CD4-positive, alpha-beta T cell treated with Interleukin-6 for 4 hours (primary cell): ENCODE measurements around the gene FCER1G.
"Not testable (repeated sequence)": the region's sequence is repeated elsewhere in the genome, so short reads cannot be mapped to it uniquely, and the experiment has no call there.

Experiments
- DNase-seq: peaks from one replicate; pipeline ENCODE4 v3.0.0-alpha.2; 2020; ENCODE audit warnings: mixed read lengths

Gene FCER1G

DNA sequence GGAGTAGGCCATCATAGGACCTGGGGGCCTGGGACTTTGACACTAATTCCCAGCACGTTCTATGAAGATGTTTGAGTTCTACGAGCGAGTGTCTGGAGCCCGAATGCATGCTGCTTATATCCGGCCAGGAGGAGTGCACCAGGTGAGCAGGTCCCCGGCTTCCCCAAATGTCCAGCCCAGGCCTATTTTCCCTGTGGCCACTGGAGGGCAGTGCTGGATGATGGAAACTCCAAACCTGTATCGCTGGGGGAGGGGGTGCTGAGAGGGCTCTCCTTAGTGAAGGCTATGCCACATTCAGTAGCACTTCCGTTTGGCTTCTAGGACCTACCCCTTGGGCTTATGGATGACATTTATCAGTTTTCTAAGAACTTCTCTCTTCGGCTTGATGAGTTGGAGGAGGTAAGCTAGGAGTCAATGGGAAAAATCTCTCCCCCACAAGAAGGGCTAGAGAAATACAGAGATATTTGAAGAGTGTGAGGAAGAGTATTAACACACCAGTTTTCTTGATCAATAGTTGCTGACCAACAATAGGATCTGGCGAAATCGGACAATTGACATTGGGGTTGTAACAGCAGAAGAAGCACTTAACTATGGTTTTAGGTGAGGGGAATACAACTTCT, 5.2 kb upstream of the FCER1G start:
- peak; percentile 79 for DNase-seq

DNA sequence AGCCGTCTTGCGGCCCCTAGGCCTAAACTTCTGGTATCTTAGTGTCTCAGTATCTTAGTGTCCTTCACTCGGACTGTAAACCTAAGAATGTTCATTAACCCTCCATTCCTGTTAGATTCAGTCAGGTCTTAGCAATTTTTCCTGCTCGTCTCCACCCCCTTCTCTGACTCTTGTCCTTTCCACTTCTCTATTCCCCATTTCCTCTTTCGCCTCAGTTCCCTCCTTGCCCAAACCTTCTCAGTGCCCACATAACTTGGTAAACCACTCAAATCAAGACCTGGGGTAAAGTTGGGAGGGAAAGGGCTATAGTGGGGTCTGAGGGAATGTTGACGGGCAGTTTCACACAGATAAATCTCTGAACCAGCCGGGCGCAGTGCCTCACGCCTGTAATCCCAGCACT, 726 bp upstream of the FCER1G start:
- DNase-seq, result no peak

DNA sequence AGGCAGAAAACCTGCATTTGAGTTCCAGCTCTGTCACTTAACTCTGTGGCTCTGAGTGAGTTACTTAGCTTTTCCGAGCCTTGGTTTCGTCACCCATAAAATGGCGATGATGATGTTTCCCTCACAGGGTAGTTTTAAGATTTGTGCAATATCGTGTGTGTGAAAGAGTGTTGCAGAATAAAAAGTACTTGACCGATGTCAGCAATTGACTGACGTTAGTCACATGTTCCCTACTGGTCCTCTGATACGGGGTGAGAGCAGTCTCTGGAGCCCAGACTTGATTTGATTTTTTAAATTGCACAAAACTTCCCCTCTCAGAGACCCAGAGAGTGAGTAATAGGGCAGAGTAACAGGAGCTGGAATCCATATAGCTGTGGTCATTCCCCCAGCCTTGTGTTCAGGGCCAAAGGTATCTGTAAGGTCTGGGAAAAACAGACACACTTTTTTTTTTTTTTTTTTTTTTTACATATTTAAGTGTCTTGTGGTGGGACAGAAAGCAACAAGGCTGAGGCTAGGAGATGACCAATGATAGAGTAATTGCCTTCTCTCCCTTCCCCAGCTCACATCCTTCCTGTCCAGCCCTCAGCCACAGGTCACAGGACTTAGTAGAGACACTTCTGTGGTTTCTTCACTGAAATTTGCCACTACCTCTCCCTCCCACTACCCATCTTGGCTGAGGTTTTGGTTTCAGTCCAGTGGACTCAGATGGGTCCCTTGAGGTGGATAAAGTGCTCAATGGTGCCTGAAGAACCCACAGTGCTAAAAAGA, 2.0 kb downstream of the FCER1G start:
- DNase-seq, result no peak

DNA sequence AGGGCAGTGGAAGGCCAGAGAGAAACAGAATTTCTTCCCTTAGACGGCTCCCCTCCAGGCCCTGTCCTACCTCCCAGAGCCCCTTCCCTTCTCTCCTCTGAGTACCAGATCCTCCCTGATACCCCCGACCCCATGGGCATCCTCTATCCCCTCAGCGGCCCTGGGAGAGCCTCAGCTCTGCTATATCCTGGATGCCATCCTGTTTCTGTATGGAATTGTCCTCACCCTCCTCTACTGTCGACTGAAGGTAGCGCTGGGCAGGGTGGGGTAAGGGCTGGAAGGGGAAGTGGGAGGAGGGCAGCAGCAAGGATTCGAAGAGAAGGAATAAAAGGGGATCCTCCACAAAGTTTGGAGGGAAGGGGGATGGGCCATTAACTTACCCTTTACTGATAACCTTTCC, 2.7 kb downstream of the FCER1G start:
- DNase-seq, result no peak

DNA sequence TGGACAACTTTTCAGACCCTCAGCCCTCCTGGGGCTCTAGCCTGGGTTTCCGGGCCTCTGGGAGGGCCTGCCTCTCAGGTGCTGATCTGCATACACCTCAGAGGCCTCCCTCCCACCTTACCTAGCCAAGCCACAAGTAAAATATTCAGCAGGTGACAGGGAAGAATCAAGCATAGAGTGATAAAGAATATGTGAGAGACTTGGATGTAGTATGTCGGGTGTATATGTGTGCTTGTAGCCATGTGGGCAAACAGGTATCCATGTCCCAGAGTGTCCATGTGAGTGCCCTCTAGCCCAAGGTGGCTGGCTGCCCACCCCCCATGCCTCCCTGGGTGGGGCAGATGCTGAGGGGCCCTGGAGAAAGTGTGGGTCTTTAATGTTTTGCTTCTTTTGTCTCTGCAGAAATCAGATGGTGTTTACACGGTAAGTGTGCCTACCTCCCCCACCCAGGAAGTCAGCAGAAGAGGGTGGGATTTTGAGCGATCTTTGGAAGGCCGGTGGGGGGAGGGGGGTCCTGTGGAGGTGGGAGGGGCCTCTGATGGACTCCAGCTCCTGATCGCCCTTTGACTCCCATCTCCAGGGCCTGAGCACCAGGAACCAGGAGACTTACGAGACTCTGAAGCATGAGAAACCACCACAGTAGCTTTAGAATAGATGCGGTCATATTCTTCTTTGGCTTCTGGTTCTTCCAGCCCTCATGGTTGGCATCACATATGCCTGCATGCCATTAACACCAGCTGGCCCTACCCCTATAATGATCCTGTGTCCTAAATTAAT, 3.4 kb downstream of the FCER1G start:
- peak; percentile 33 for DNase-seq

DNA sequence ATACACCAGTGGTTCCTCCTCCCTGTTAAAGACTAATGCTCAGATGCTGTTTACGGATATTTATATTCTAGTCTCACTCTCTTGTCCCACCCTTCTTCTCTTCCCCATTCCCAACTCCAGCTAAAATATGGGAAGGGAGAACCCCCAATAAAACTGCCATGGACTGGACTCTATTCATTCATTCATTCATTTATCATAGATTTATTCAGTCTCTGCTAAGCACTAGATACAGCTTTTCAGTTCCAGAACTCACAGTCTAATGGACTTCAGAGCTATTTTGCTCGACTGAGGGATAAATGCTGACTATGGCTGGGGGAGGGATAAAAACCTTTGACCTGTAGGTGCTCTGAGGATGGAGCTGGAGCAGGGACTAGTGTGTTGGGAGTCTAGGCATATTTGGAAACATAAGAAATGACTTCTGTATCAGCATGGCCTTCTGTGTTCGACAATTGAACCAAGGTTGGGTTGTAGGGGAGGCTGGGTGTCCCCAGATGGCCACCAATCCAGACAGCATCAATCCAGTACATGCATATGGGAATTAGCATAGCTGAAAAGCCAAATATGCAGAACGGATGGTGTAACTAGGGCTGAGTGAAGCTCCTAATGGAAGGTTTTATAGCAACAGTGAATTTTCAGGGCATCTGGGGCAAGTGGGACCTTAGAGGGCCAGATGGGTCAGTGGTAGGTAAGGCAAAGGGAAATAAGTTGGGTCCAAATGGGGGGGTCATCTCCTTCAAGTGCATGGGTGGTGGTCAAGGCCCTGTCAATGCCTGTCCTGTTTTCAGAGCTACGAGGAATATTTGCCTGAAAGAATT, 4.2 kb downstream of the FCER1G start:
- DNase-seq, result no peak

DNA sequence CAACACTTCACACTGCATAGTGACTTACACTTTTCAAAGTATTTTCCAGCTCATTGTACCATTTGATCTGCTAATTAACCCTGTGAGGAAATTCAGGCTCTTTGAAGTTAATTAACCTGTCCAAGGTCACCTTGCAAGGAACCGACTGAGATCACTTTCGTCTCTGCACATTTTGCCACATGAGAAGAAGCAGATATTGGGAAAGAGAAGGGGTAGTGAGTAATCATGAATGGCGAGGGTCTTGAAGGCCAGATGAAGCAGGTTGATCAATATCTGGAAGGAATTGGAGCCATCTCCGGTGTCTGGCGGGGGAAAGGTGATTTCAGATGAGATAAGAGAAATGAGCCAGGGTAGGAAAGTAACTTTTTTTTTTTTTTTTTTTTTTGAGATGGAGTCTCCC, 4.9 kb downstream of the FCER1G start:
- DNase-seq, result no peak

DNA sequence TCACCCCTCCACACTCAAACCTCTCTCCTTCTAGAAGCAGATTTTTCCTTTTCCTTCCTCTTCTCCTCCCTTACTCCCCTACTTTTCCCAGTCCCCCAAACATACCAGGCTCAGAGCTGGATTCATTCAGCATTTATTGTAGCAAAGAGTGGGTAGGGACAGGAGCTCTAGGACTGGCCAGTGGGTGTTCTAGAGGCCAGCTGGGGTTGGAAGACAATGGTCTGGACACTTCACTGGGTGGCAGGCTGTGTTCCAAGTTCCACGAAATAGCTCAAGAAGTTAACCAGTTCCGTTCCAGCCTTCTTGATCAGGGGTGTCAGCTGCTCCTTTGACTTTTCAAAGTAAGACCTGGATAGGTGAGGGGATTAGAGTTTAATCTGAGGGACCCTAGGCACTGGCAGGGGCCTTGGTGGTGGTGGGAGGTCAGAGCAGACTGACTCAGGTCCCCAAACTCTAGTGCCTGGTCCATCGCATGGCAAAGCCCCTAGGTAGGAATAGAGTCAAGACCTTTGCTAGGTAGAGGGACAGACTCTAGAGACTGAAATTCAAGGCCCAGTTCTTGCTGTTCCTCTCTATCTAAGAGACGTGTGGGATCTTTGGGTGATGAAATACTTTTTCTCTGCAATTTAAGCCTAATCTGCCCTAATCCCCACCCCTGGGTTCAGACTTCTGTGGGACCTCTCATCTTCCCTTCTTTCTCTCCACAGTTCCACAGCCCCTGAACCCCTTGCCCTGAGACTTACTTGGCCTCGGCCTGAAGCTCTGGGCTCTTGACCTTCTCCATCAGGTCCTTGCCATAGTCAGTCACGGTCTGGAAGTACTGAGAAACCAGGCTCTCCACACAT, 7.3 kb downstream of the FCER1G start:
- DNase-seq, result no peak

DNA sequence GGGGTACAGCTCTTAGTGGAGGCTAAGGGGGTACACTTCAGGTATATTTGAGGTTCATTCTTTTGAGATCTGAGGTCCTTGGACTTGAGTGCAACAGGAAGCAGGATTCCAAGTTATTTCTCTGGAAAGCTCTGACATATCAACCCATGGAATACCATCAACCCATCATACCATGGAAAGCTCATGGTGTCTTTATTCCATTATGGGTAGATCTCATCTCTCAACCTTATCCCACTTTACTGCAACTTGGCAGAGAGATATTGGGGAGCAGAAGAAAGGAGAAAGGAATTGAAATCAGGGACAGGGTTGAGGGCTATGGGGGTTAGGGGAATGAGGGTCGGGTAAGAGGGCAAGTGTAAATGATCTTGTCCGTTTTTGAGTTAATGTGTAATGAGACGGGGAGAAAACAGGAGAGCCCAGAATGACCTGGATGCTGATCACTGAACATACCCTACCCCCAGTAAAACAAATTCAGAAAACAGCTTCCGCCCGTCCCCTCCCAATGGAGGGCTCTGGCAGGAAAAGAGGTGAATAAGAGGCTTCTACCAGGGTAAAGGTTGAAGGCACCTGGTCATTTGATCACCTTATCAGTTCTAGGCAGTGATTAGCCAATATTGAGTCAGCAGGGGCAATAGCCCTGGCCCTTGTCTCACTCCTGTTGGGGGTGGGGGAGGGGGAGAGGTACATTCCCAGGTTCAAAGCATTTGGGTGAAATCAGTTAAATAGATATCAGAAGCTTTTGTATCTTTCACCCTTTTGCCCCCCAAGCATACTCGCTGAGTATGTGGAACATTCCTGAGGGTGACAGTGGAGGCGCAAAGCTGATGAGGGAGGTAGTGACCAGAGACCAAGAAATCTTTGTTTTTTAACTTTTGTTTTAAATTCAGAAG, 9.0 kb downstream of the FCER1G start:
- DNase-seq, result no peak

DNA sequence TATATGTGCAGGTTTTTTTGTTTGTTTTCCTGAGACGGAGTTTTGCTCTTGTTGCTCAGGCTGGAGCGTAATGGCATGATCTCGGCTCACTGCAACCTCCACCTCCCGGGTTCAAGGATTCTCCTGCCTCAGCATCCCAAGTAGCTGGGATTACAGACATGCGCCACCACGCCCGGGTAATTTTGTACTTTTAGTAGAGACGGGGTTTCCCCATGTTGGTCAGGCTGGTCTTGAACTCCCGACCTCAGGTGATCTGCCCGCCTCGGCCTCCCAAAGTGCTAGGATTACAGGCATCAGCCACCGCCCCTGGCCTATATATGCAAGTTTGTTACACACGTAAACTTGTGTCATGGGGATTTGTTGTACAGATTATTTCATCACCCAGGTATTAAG, 9.6 kb downstream of the FCER1G start:
- DNase-seq, result not testable (repeated sequence)

DNA sequence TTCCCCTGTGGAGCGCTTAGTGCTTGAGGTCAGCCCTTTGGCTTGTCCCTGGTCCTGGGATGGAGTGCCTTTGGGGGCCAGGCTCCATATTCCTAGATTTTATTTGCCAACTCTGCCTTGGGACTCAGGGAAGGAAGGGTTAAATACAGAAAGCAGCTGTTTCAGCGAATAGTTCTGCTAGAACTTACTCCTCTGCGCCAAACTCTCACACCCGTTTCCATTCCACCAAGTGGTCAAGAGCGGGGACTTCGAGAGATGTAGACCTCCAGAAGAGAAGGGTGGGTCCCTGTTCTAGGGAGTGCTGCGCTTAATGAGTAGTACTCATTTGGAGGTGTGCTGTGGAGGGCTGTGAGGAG, 10.1 kb downstream of the FCER1G start:
- DNase-seq, result no peak

DNA sequence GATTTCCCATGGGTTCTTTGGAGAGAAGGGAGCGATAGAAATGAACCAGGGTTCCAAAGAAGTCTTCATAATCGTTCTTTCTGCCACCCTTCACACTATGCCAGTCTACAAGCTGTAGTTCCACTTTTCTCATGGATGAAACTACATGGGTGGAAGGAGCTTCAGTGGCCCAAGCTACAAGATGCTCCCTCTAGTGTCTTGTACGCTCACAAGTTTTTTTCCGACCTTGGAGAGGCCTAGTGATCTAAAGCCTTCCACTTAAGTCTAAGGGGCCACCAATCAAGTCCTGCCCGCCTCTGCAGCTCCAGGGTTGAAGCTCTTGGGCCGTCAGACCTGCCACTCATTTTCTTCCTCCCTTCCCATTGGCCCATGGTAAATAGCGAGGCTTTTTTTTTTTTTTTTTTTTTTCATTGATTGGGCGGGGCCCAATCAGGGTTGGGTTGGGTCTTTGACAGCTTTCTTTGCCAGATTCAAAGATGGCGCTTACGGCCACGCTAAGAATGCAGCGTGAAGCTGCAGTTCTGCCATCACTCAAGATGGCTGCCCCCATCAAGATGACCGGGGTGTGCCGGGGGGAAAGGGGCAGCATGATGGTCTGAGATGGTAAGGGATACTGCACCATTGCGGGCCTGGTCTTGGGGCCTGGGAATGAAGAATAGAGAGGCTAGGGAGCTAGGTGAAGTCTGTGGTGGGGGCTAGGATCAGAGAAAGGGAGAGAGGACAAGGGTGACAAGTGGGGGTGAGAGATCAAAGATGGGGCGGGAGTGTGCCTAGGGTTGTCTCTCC, 10.6 kb downstream of the FCER1G start, which contains the start of gene TOMM40L:
Gene TOMM40L (plus strand): TSS at position 527 of the 786 bp plus-strand sequence. CDS start 430 bp downstream, outside the sequence.
- peak; percentile 88 for DNase-seq

DNA sequence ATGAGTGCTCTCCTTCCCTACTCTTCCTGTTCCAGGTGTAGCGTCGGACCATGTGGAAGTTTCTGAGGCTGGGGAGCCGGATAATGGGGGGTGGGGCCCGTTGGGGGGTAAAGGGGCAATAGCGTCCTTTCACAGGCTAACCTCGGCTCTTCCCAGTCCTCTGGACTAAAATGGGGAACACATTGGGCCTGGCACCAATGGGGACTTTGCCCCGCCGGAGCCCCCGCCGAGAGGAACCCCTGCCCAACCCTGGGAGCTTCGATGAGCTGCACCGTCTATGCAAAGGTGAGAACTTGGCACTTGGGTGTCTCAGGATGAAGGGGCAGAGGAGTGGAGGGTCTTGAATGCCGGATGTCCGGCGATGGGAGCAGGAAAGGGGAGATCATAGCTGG, 11.2 kb downstream of the FCER1G start:
- DNase-seq, result no peak

DNA sequence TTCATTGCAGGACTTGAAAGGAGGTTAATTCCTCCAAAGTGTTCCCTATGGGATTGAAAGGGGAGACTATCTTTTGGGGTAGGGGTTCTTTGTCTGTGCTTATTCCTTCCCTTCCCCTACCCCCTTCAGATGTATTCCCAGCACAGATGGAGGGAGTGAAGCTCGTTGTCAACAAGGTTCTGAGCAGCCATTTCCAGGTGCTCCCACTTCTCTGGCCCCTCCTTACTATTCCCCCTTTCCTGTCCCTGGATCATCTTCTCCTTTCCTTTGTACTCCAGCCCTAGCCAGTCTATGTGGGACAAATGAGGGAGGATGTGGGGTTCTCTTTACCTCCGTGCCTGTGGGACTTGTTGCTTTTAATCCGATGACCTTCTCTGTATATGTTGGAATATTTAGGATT, 11.7 kb downstream of the FCER1G start:
- no peak for DNase-seq

DNA sequence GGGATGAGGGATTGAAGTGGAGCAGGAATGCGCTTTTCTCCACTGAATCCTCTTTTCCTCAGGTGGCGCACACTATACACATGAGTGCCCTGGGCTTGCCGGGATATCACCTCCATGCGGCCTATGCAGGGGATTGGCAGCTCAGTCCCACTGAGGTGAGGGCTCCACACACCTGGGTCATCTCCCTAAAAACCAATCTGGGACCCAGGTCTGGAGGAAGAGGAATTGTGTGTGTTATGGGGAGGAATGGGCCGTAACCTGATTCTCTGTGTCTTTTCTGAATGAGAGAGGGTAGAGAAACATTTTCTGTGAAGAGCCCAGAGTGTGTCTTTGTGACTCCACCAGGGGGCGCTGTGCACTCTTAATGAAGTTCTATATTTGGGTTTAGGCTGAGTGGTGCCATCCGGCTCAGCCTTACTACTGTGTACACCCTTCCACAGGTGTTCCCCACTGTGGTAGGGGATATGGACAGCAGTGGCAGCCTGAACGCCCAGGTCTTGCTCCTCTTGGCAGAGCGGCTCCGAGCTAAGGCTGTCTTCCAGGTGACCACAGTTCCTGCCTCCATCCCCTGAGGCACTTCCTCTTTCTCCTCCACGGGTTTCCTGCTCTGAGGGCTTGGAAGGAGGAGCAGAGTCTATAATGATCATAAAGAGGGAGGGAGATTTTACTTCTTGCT, 12.2 kb downstream of the FCER1G start:
- peak; percentile 94 for DNase-seq

DNA sequence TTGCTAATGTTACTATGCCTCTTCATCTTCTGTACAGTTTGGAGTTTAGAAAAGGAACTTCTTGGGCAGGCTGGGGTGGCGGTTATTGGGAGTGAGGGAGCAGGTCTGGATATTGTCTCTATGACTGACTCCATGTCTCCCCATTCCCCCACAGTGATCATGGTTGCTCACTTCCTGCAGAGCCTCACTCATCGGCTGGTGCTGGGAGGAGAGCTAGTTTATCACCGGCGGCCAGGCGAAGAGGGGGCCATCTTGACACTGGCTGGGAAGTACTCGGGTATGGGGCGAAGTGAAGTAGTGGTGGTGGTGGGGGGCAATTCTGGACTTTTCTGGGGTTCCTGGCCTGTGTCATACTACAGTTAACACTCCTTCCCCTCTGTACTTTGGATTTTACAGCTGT, 12.9 kb downstream of the FCER1G start:
- no peak for DNase-seq

DNA sequence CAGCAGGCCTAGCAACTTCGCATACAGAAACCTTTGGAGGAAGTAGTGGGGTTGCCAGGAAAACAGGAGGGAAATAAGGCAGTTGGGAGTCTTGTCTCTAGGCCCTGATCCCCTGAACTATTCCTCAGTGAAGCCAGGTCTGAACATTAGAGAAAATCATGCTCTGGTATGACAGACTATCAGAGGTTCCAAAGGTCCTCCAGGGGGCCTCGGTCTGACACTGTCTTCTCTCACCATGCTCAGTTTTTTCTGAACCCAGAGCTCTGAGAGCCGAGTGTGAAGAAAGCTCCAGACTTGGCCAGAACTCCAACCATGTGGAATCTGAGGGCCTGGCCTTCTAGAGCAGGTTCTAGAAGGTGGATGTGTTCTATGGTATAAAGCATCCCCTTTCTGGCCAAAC, 14.8 kb downstream of the FCER1G start:
- no peak for DNase-seq

DNA sequence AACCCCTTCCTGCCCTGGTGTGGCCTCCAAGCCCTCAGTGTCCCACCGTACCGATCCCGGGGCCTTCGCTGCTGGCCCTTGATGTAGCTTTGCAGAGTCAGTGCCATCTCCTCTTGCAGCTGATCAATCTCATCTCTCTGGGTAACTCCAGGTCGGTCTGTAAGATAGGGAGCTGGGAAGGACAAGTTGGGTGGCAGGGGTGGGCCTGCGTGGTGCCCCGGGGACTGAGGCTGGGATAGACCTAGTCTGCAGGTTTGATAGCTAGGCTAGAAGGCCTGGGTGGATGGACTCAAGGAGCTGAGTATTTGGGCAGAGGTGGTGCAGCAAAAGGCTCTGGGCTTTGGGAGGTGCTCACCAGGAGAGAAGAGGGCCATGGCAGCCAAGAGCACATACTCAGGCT, 15.7 kb downstream of the FCER1G start:
- no peak for DNase-seq

DNA sequence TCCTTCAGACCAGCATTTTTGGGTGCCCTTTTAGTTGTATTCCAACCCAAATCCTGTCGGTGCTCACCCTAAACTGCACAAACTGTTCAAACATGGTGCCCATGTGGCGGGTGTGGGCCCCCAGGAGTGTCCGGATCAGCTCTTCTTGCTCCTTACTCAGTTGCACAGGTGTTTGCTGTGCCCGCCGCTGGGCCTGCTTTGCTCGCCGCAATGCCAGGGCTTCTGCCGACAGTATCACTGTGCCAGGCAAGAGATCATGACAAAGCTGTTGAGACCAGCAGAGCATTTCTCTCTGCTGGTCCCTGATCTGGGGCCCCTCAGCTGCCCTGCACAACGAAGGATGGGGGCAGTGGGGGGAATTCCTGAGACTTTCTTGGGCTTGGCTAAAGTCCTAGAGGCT, 18.0 kb downstream of the FCER1G start:
- no peak for DNase-seq
